Astrocyte (in vitro differentiated cells and primary cell): ENCODE measurements around the gene GABBR2. TPM values are rescaled to one million over a fixed set of nuclear protein-coding genes. Genes with fewer than 3 reads are reported as not detected.

Experiments
- DNase-seq: peaks from one replicate; pipeline ENCODE4 v3.0.0-alpha.2; 2010; ENCODE audit warnings: low read depth
- FAIRE-seq: peaks from 2 replicates; lab custom pipeline; 2011; peaks lifted over from hg19 to GRCh38; lab: Jason Lieb, UNC
- H2AFZ ChIP-seq: 2 replicates; pipeline ENCODE4 v1.6.0; 2012; ENCODE audit warnings: low read depth, low read length, inconsistent platforms
- H3K27ac ChIP-seq: 2 replicates; pipeline ENCODE4 v1.5.1; 2011; ENCODE audit warnings: low read depth, low read length, inconsistent platforms
- H3K27me3 ChIP-seq: 2 replicates; pipeline ENCODE4 v1.6.0; 2011; ENCODE audit warnings: low read length, inconsistent platforms; ENCODE audit not compliant: insufficient read depth
- H3K36me3 ChIP-seq: 2 replicates; pipeline ENCODE4 v1.5.1; 2011; ENCODE audit warnings: low read length, inconsistent platforms; ENCODE audit not compliant: insufficient read depth
- H3K4me1 ChIP-seq: 2 replicates; pipeline ENCODE4 v1.5.1; 2011; ENCODE audit warnings: low read length, inconsistent platforms; ENCODE audit not compliant: insufficient read depth
- H3K4me2 ChIP-seq: 2 replicates; pipeline ENCODE4 v1.6.0; 2012; ENCODE audit warnings: low read length, inconsistent platforms
- H3K4me3 ChIP-seq: 2 replicates; pipeline ENCODE4 v1.5.1; 2011; ENCODE audit warnings: low read depth, mild to moderate bottlenecking, low read length, inconsistent platforms; ENCODE audit not compliant: insufficient read depth
- H3K79me2 ChIP-seq: 2 replicates; pipeline ENCODE4 v1.6.0; 2012; ENCODE audit warnings: mild to moderate bottlenecking, low read length, inconsistent platforms; ENCODE audit not compliant: insufficient read depth
- H3K9ac ChIP-seq: 2 replicates; pipeline ENCODE4 v1.6.0; 2012; ENCODE audit warnings: mild to moderate bottlenecking, low read length, inconsistent platforms
- H3K9me3 ChIP-seq: 2 replicates; pipeline ENCODE4 v1.5.1; 2012; ENCODE audit warnings: low read depth, mild to moderate bottlenecking, low read length, inconsistent platforms; ENCODE audit not compliant: insufficient read depth
- H4K20me1 ChIP-seq: 2 replicates; pipeline ENCODE4 v1.6.0; 2012; ENCODE audit warnings: low read length, inconsistent platforms; ENCODE audit not compliant: insufficient read depth
- H3K27ac Mint-ChIP-seq: one replicate; pipeline ENCODE4 v1.8.0; 2021; ENCODE audit warnings: mild to moderate bottlenecking, mixed read lengths; ENCODE audit not compliant: unreplicated experiment
- H3K27me3 Mint-ChIP-seq: one replicate; pipeline ENCODE4 v1.8.0; 2021; ENCODE audit warnings: low read depth, mixed read lengths; ENCODE audit not compliant: unreplicated experiment
- H3K36me3 Mint-ChIP-seq: one replicate; pipeline ENCODE4 v1.8.0; 2021; ENCODE audit warnings: low read depth, mixed read lengths; ENCODE audit not compliant: unreplicated experiment
- H3K4me1 Mint-ChIP-seq: one replicate; pipeline ENCODE4 v1.8.0; 2021; ENCODE audit warnings: low read depth, mixed read lengths; ENCODE audit not compliant: unreplicated experiment
- H3K4me3 Mint-ChIP-seq: one replicate; pipeline ENCODE4 v1.8.0; 2021; ENCODE audit warnings: mild to moderate bottlenecking, moderate library complexity, mixed read lengths; ENCODE audit not compliant: unreplicated experiment
- H3K9me3 Mint-ChIP-seq: one replicate; pipeline ENCODE4 v1.8.0; 2021; ENCODE audit warnings: mild to moderate bottlenecking, mixed read lengths; ENCODE audit not compliant: unreplicated experiment
- CTCF ChIP-seq: IDR thresholded peaks from 2 replicates; pipeline ENCODE4 v1.5.1; 2011; ENCODE audit warnings: low read depth, mild to moderate bottlenecking, inconsistent platforms, low read length, moderate library complexity; ENCODE audit not compliant: insufficient read depth
- EZH2 ChIP-seq: IDR thresholded peaks from 2 replicates; pipeline ENCODE4 v1.6.1; 2012; ENCODE audit warnings: mild to moderate bottlenecking, low read length, inconsistent platforms; ENCODE audit not compliant: insufficient read depth
- total RNA-seq: library from RNA; stranded (reverse); gene quantifications from 2 replicates; pipeline ENCODE4 v1.2.1, GENCODE V29; 2021

Gene GABBR2
- total RNA-seq, 1 donor from 2014 or later: 2.0 TPM

- Histone ChIP-seq H3K9me3 (no peaks in the 10 kb centered on the region), H3K9ac (no peak overlapping the region), H3K27me3 (no peaks in the 10 kb centered on the region), H3K4me2 (no peak overlapping the region), H3K79me2 (no peaks in the 10 kb centered on the region), H3K36me3 (no peaks in the 10 kb centered on the region), H2AFZ (no peak overlapping the region), H3K4me1 (peaks cover 21% of the 10 kb centered on the region), H3K27ac (no peak overlapping the region), H4K20me1 (no peaks in the 10 kb centered on the region), H3K4me3 (no peak overlapping the region)
- peaks cover 12% of the 10 kb centered on the region for H3K27me3 Mint-ChIP-seq
- H3K36me3 Mint-ChIP-seq: no peaks in the 10 kb centered on the region
- DNase-seq (no peak), FAIRE-seq (no peak)
- no peak overlapping the region for H3K4me3 Mint-ChIP-seq
- no peak for TF ChIP-seq CTCF
- TF ChIP-seq EZH2: no peak
- no peak overlapping the region for H3K27ac Mint-ChIP-seq
- H3K9me3 Mint-ChIP-seq: peaks cover 4% of the 10 kb centered on the region
- H3K4me1 Mint-ChIP-seq: peaks cover 15% of the 10 kb centered on the region
Measured at GRCh38 chr9:98327249-98327561, 381.5 kb downstream of the GABBR2 start.

GRCh38 chr9:98326459-98327248, 382.1 kb downstream of the GABBR2 start:
- H4K20me1 ChIP-seq: no peaks in the 10 kb centered on the region
- H3K9me3 Mint-ChIP-seq: peaks cover 4% of the 10 kb centered on the region
- no peak overlapping the region for H3K4me3 Mint-ChIP-seq
- no peak for FAIRE-seq
- DNase-seq: peak; percentile 66
- H3K27ac ChIP-seq: no peak overlapping the region
- no peaks in the 10 kb centered on the region for H3K36me3 Mint-ChIP-seq
- H2AFZ ChIP-seq: no peak overlapping the region
- H3K4me2 ChIP-seq: no peak overlapping the region
- peaks cover 11% of the 10 kb centered on the region for H3K27me3 Mint-ChIP-seq
- H3K36me3 ChIP-seq: no peaks in the 10 kb centered on the region
- no peak overlapping the region for H3K9ac ChIP-seq
- no peak overlapping the region for H3K4me3 ChIP-seq
- H3K27me3 ChIP-seq: no peaks in the 10 kb centered on the region
- TF ChIP-seq CTCF (no peak), EZH2 (no peak)
- H3K79me2 ChIP-seq: no peaks in the 10 kb centered on the region
- peaks cover 21% of the 10 kb centered on the region for H3K4me1 ChIP-seq
- peak overlapping the region; percentile 30 for H3K27ac Mint-ChIP-seq
- peaks cover 15% of the 10 kb centered on the region for H3K4me1 Mint-ChIP-seq
- H3K9me3 ChIP-seq: no peaks in the 10 kb centered on the region

GRCh38 chr9:98324801-98325200, 383.9 kb downstream of the GABBR2 start:
- peak overlapping the region; percentile 55 for H3K27ac Mint-ChIP-seq

More at GRCh38 chr9:98324801-98325200, 383.9 kb downstream of the GABBR2 start:
- Histone ChIP-seq H3K36me3 (no peaks in the 10 kb centered on the region), H3K27me3 (no peaks in the 10 kb centered on the region), H3K4me1 (peaks cover 21% of the 10 kb centered on the region), H3K4me3 (no peak overlapping the region), H3K79me2 (no peaks in the 10 kb centered on the region), H3K9me3 (no peaks in the 10 kb centered on the region), H2AFZ (no peak overlapping the region), H3K9ac (no peak overlapping the region), H3K27ac (no peak overlapping the region), H4K20me1 (no peaks in the 10 kb centered on the region), H3K4me2 (peak overlapping the region; percentile 21)
- Mint-ChIP-seq H3K4me3 (peak overlapping the region; percentile 50), H3K27me3 (peaks cover 10% of the 10 kb centered on the region), H3K36me3 (no peaks in the 10 kb centered on the region), H3K9me3 (peaks cover 4% of the 10 kb centered on the region), H3K4me1 (peaks cover 15% of the 10 kb centered on the region)
- DNase-seq (no peak), FAIRE-seq (no peak)
- no peak for TF ChIP-seq EZH2
- no peak for TF ChIP-seq CTCF
